HG03135 (cell line): Measurements from ENCODE around the gene CACNA1A.

ENCODE experiments used
- ATAC-seq: cut with Tn5 transposase; IDR thresholded peaks from one replicate; pipeline ENCODE4 v1.9.1; 2021; ENCODE audit warnings: mild to moderate bottlenecking, moderate library complexity; ENCODE audit not compliant: unreplicated experiment

The CACNA1A gene

DNA sequence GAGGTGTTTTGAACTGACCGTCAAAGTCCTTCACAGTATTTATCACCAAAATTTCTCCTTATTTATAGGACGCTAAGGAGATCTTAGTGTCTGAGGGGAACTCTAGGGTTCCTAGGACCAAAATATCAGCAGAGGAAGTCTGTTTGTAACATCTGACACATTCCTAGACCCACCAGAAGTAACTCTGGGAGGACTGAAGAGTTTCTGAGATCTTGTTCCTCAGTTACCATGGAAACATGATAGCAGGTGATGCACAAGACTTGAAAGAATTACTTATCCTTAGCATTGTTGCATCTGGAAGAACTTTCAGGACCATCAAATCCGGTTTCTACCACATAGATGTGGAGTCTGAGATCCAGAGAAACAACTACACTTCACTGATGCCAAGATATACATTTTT is 191.5 kb downstream of the CACNA1A start:
- ATAC-seq = no peak

DNA sequence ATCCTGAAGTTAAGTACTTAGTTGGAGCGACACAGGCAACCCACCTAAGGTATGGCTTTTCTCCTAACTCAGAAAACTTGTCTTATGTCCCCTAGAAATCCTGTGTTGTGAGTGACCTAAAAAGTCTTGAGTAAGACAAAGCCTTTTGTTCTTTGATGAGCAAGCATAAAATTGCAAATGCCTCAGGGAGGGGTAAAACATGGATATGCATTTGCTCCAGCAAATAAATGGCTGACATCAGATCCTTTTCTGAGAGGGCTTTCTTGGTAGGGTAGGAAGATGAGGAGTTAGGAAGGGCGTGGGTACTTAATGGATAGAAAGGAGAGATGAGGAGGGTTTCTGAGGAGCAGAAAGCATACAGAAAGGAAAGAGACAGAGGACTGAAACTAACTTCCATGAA is 192.4 kb downstream of the CACNA1A start:
- no peak for ATAC-seq

DNA sequence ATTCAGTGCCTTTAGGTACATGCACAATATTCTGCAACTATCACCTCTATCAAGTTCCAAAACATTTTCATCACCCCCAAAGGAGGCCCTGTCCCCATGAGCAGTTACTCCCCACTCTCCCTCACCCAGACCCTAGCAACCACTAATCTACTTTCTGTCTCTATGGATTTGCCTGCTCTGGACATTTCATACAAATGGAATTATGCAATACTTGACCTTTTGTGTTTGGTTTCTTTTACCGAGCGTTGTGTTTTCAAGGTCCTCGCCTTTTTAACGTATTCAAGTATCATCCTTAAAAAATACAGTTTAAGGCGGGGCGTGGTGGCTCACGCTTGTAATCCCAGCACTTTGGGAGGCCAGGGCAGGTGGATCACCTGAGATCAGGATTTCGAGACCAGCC is 196.4 kb downstream of the CACNA1A start:
- ATAC-seq = no peak

DNA sequence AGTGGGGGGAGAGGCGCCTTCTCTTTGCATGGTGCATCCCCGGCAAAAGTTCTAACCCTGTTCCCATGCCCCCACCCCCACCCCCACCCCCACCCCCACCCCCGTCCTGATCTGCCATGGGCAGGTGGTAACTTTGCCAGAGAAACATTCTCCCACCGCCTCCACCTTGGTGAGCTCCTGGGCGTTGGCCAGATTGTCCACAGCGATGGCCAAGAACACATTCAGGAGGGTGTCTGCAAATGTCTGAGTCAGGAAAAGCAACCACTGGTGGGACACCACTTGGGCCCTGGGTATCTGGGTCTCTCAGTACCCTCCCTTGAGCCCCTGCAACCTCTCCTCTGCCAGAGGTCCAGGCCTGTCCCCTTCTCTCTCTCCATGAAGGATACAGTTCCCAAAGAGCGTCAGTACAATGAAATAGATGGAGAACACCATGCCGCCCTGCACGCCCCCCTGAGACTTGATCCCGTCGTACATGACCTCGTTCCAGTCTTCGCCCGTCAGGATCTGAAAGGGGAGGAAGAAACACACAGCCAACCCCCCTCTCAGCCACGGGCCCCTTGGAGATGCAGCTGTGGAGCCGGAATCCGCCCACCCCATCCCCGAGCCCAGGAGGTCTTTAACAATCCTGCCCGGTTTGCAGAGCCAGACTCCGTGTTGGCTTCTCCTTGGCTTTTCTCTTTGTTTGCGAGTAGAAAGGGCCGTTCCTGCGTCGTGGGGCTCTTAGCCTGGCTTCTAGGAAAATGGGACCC is 202.7 kb downstream of the CACNA1A start:
- no peak for ATAC-seq

DNA sequence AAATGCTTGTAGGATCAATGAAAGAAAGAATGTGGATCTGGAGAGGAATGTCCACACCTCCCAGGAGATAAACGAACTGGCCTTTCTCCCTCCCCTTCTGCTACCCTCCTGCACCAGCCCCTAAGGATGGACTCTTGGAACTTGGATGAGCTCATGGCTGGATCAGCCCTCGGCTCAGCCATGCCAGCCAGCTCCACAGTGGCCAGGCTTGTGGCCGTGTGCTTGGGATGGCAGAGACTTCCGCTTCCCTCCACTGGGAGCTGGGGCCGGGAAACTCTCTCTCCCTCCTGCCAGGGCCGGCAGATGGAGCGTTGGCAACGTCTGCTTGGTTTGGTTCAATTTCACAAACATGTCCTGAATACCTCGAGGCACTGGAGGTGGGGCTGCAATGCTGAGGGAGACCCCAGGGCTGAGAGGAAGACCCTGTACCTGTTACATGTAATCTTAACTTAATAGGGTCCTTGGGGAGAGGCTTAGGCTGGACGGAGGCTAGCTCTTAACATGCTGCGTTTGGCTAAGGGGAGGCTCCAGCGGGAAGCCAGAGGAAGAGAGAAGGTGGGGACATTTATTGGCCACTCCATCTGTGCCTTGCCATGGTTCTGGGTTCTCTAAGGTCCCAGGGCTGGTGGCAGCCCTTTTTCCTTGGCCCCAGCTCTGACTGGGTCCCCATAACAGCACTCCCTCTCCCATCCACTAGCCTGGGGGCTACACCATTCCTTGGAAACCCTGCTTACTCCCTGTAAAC is 203.6 kb downstream of the CACNA1A start:
- no peak for ATAC-seq

DNA sequence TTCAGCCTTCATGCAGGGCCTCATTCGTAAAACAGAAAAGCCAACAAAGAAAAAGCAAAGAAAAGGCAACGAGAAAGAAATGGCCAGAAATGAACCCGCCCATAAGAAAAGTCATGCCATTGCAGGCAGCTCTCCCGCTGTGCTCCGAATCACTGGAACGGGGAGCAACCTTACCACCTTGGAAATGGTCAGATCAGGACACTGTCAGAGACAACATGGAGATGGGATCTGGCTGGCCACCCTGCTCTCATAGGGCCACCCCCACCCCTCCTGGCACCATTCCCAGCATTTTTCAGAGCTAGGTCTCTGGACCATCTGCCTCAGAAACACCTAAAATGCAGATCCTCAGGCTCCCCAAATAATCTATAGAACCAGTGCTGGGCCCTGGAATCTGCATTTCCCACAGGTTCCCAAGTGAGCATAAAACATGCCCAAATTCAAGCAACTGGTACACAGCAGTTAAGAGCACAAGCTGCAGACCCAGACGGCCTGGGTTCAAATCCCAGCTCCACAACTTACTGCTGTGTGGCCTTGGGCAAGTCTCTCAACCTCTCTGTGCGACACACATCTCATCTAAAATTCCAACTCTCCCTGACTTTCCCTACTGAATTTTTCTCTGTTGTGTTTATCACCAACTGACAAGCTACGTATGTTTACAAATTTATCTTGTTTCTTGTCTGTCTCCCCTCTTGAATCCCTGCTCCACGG is 204.5 kb downstream of the CACNA1A start:
- ATAC-seq = no peak

DNA sequence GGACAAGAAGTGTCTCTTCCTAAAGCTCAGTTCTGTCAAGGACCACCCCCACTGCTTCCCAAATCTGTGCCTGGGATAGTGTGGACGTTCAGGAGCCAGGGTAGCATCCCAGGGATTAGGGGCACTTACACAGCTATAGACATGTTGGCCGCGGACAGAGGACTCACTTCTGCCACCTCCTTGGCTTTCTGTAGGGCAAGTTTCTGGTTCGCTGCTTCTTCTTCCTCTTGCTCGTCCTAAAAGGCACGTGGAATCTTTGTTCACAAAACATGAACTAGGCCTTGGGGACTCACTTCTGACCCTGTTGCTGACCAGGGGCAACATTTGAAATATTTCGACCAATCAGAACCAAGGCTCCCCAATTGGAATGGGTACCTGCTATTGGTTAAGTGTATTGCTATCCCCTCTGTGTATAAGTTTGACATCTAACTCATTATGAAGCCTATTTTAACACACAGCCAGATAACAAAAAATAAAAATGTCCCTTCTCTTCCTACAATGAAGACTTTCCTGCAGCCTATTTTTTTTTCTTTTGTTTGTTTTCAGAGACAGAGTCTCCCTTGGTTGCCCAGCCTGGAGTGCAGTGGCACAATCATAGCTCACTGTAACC is 205.8 kb downstream of the CACNA1A start:
- no peak for ATAC-seq

DNA sequence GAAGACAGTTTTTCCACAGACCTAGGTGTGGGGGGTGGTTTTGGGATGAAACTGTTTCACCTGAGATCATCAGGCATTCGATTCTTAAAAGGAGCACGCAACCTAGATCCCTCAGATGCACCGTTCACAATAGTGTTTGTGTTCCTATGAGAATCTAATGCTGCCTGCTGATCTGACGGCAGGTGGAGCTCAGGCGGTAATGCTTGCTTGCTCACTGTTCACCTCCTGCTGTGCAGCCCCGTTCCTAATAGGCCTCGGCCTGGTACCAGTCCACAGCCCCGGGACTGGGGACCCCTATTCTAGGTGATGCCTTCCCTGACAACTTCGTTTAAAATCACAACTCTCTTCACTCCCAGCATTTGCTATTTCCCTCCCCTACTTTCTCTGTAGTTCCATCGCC is 206.4 kb downstream of the CACNA1A start:
- ATAC-seq = no peak

DNA sequence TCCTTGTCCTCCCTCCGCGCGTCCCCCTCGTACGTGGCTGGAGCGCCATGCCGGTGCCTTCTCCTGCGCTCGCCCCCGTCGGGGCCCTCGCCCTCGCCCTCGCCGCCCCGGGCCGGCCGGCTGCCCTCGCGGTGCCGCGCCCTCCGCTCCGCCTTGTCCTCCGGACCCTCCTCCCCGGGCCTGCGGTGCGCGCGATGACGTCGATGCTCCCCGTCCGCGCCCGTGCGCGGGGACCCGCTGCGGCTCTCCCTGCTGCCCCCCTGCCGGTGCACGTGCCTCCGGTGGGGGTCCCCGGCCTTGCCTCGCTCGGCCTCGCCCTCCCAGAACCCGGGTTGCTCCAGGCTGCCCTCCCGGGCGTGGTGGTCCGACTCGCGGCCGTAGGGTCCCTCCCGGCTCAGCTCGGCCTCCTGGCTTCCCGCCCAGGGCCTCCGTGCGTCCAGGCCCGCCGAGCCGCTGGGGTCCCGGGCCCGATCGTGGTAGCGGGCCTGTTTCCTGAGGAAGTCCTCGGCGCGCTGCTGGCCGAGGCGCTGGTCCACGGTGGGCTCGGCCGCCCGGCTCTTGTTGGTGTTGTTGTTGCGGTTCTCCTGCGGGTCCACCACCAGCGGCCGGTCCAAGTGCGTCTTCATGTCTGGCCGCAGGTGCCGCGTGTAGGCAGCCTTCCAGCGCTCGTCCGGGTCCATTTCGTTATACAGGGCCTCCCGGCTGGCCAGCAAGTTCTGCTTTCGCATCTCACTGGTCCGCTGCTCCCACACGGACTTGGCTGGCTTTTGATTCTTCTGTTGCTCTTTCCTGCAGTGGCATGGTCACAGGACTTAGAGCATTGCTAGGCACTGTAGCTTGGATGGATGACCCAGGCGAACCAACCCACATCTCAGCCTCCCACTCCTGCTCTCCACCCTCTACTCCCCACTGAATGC is 207.5 kb downstream of the CACNA1A start:
- no peak for ATAC-seq

DNA sequence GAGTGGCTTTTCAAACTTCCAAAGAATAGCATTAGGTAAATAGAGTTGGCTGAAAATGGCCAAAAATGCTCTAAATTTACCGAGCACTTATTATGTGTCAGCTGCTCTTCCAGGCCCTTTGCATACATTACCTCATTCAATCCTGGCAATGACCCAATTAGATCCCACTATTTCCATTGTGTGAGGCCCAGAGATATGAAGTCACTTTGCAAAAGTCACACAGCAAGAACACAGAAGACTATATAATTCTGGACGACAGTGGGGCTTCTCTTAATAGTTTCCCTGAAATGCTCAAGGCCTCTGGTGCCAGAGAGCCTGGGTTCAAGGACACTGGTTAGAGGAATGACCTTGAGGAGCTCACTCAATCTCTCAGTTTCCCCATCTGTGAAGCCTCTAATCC is 209.3 kb downstream of the CACNA1A start:
- ATAC-seq = no peak

DNA sequence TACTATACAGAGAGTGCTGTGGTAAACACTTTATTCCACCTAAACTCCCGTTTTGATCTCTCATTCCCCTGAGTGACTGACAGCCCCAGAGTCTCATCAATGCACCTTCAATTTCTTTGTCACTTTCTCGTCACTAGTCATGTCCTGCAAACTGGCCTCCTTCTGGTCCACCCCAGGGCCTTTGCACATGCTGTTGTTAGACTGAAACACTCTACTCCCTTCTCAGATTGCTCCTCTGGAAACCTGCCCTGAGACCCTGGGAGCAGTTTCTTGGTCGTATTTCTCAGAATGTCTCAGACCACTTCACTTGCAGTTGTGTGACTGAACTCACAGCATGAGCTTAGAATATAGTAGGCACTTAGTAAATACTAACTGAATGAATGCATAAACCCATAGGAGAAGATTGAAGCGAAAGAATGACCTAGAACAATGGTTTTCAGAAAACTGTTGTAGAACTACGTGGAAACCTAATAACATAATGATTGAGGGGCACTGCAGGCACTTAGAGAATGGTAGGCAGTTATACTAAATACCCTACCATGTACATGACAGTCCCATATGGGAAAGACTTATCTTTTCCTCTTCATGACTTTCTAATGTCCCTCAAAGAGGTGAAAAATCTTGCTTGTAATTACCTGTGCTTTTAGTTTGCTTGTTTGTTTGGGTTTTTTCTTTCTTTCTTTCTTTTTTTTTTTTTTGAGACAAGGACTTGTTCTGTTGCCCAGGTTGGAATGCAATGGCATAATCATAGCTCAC is 211.3 kb downstream of the CACNA1A start:
- ATAC-seq = no peak

DNA sequence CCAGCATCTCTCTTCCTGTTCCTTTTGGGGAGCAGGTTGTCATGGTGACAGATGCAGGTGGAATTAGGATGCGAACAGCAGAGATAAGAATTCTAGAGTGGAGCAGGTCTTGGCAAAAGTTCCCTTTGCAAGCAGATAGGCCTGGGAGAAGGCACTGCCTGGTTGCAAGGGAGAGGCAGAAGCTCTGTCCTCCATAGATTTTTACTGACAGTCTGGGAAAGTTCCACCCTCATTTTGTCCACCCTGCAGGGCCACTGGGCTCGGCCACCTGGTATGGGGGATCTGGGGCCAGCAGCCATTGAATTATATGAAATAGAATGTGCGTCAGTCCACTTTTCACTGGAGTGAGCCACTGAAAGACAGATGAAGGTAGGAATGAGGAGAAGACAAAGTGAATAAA is 214.4 kb downstream of the CACNA1A start:
- no peak for ATAC-seq

DNA sequence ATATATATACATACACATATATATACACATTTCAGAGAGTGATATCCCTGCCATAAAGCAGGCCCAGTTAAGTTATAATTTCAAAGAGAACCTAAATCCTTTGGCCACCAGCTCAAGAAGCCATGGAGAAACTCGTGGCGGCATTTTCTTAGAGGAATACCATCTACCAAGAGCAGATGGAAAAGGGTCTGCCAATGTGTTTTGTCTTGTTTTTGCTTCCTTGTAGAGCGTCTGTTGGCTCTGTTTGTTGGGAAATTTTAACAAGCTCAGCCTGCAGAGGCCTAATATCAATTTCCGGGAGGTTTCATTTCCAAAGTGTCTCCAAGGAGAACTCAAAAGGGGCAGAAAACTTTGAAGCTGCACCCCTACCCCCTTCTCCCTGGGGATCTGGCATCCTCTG is 215.5 kb downstream of the CACNA1A start:
- no peak for ATAC-seq

DNA sequence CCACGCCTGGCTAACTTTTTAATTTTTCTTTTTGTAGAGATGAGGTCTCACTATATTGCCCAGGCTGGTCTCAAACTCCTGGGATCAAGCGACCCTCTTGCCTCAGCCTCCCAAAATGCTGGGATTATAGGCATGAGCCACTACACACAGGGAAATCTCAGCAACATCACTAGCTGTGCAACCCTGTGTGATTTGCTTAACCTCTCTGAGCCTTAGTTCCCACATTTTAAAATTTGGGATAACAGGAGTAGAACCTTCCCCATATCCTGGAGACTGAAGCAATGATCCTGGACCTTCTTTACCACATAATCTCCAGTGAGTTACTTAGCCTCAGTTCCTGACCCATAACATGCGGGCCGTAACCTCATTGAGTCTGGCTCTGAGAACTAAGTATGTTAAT is 217.0 kb downstream of the CACNA1A start:
- no peak for ATAC-seq

DNA sequence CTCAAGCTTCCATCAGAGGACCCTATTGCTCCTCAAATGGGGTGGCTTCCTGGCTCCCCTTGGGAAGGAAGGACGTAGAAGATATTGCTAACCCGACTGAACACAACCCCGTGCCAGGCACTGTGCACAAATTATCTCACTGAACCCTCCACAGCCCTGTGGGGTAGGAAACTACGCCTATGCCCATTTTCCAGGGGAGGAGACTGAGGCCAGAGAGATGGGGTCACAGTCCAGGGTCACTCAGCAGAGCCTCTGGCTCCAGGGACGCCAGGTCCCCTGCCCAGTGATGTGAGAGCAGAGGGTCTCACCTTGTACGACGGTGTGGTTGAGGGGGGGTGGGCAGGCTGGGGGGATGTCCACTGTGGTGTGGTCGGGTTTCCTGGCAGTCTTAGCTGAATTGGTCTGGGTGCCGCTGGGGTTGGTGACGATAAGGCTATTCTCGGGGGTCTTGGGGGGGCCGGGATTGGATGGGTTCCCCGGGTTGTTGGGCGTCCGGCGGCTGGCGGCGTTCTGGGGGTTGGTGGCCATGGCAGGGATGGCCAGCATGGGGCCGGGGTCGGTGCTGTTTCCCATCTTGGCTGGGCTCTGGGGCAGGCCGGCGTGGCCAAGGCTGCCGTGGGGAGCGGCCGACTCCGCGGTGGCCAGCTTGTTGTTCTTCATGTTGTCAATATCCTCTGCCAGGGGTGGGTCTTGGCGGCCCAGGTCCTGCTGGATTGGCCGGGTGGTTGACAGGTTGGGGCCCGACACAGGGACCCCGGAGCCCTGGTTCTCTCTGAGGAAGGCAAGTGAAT is 219.9 kb downstream of the CACNA1A start:
- no peak for ATAC-seq

DNA sequence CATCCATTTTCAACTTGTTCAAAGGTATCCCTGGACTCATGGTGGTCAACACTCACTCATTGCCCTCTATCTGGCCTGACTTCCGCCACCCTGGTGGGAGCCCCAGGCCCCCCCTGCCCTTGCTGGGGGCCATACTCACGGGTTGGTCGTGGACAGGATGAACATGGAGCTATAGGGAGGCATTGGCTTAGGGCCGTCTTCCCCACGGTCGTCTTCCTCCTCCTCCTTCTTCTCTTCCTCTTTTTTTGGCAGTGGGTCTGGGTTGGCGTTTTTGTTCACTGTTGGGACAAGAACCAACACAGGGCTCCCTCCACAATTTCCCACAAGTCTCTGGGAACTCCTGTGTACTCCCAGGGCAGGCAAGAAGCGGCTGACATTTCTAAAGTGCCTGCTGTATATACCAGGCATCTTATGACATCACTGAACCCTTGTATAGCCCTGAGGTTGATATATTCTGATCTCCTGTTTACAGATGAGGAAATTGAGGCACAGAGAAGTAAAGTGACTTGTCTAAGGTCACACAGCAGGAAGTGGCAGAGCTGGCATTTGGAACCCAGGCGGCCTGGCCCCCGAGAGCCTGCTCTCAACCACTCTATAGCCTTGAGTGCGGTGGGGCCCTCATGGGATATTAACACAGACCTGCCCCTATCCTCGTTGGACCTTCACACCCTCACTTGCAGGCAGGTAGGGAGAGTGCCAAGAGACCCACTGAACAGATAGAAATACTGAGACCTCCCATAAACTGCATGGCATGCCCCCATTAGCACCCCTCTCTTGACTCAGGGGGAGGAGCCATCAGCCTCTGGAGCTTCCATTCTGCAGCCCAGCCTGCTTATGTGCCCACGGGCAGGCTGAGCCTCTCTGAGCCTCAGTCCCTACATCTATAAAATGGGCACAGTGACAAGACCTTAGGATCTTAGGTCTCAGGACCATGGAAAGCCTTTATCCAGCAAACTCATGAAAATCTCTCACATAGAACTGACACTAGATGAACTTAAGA is 221.1 kb downstream of the CACNA1A start:
- ATAC-seq = no peak

DNA sequence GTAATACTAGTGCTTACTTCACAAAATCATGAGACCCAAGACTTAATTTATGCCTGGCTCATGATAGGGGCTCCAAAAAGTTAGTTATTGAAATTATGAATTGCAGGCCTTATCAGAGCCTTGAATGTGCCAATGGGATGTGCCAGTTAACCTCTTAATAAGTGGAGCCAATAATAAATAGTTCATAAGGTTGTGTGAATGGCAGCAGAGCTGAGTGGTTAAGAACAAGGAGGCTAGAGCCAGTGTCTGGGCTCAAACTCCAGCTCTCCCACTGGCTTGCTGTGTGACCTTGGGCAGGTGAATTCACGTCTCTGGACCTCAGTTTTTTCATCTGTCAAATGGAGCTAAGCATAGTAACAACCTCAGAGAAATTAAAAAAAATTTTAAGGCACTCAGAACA is 222.4 kb downstream of the CACNA1A start:
- ATAC-seq = no peak
